Measurements from ENCODE around the gene TKFC.

TKFC gene
- 14.3 to 24.1 (median 20.5) reads per million in 4 experiments for total RNA-seq

- peak; percentile 94 for DNase-seq
Observed at GRCh38 chr11:61332797-61333549, at the start of gene TKFC, which contains the start of gene DDB1. TSS of gene TKFC (plus strand) at chr11:61333228. CDS start at chr11:61334729, 1,501 bp downstream. TSS of gene DDB1 (minus strand) at chr11:61333105. CDS start at chr11:61332968, 137 bp downstream.

- no peak for DNase-seq
Observed at GRCh38 chr11:61283613-61284012, 49.4 kb upstream of the TKFC start.

GRCh38 chr11:61287338-61287977 is 45.6 kb upstream of the TKFC start:
- no peak for DNase-seq

GRCh38 chr11:61290905-61291690 is 41.9 kb upstream of the TKFC start:
- DNase-seq, result no peak

- no peak for DNase-seq
Observed at GRCh38 chr11:61292356-61292755, 40.7 kb upstream of the TKFC start.

GRCh38 chr11:61293867-61294716 is 38.9 kb upstream of the TKFC start:
- DNase-seq, result peak; percentile 2

- DNase-seq, result peak; percentile 19
Observed at GRCh38 chr11:61294717-61295595, 38.1 kb upstream of the TKFC start, which contains the start of gene VWCE. TSS of gene VWCE (minus strand) at chr11:61295316. CDS start at chr11:61295037, 279 bp downstream.

- no peak for DNase-seq
Observed at GRCh38 chr11:61295596-61295926, 37.5 kb upstream of the TKFC start.

- no peak for DNase-seq
Observed at GRCh38 chr11:61297341-61297740, 35.7 kb upstream of the TKFC start.

- no peak for DNase-seq
Observed at GRCh38 chr11:61297746-61298145, 35.3 kb upstream of the TKFC start.

GRCh38 chr11:61298663-61299244 is 34.3 kb upstream of the TKFC start:
- DNase-seq, result no peak

GRCh38 chr11:61302550-61302949 is 30.5 kb upstream of the TKFC start:
- no peak for DNase-seq

- no peak for DNase-seq
Observed at GRCh38 chr11:61303725-61304124, 29.3 kb upstream of the TKFC start.

GRCh38 chr11:61305417-61305816 is 27.6 kb upstream of the TKFC start:
- DNase-seq, result no peak

- no peak for DNase-seq
Observed at GRCh38 chr11:61306221-61306620, 26.8 kb upstream of the TKFC start.

- no peak for DNase-seq
Observed at GRCh38 chr11:61307354-61307753, 25.7 kb upstream of the TKFC start.

- DNase-seq, result no peak
Observed at GRCh38 chr11:61309141-61309540, 23.9 kb upstream of the TKFC start.

- DNase-seq, result no peak
Observed at GRCh38 chr11:61309739-61310138, 23.3 kb upstream of the TKFC start.

GRCh38 chr11:61310749-61311148 is 22.3 kb upstream of the TKFC start:
- no peak for DNase-seq

- DNase-seq, result no peak
Observed at GRCh38 chr11:61315260-61315659, 17.8 kb upstream of the TKFC start.
